HUDEP-2 (cell line): ENCODE measurements around the gene RAP1A.

Experiments used
- DNase-seq, 76 experiments: peaks; one replicate each; lab custom pipeline; 2025; ENCODE audit not compliant: unreplicated experiment in 76 of 76; lab: John Stamatoyannopoulos, UW

The RAP1A gene

DNA sequence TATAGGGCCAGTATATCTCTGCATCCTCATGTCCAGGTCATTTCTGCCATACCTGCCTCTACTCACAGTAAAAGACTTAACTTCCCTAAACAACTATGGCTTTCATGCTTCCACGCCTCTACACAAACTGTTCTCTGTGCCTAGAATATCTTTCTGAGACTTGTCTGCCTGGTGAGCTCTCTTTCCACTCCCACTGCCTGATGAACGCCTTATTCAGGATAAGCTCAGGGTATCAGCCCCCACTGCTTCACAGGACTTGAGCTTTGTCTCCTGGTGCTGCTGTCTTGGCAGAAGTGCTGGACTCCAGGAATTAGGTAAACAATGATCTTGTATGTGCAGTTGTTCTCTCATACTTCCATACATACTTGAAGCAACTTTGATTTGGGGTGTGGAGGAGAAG lies 131.3 kb downstream of the RAP1A start:
- DNase-seq, result no peak

DNA sequence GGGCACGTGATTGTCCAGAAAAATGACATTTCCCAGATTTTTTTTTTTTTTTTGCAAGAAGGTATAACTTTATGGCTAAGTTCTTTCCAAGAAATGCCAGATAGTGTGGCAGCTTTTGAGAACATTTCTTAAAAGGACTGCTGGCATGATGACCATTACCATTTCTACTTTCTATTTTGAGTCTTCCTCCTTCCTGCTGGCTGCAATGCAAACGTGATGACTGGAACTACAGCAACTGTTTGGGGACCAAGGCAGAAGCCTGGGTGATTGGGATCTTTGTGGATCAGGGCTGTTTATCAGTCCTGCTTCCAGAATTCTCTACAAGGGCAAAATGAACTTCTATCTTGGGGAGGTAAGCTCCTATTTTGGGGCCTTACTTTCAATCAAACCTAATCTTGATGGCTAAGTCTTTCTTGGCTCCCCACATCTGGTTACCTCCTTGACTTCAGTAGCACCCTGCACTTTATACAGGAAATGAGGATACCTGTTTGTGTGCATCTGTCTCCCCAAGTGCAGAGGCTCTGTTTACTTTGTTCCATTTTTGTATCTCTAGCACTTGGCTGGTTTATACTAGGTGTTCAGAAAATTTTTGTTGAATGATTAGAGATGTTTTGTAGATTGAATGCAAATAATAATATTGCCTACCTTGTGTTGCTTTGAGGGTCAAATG lies 132.5 kb downstream of the RAP1A start:
- no peak for DNase-seq

DNA sequence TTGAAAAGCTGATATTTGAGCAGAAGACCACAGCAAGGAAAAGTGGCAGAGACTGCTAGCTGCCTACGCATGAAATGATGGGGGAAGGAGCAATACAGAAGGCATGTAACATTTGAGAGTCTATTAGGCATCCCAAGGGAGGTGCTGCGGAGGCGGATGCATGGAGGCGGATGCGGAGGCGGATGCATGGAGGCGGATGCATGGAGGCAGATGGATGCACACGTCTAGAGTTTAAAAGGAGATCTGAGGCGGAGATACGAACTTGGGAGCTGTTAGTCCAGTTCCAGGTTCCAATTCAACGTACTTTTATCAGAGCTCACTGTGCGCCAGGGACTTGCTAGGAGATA lies 135.4 kb downstream of the RAP1A start:
- DNase-seq, result peak in 20 of 76 experiments; percentile 16 to 69 (median 46)

DNA sequence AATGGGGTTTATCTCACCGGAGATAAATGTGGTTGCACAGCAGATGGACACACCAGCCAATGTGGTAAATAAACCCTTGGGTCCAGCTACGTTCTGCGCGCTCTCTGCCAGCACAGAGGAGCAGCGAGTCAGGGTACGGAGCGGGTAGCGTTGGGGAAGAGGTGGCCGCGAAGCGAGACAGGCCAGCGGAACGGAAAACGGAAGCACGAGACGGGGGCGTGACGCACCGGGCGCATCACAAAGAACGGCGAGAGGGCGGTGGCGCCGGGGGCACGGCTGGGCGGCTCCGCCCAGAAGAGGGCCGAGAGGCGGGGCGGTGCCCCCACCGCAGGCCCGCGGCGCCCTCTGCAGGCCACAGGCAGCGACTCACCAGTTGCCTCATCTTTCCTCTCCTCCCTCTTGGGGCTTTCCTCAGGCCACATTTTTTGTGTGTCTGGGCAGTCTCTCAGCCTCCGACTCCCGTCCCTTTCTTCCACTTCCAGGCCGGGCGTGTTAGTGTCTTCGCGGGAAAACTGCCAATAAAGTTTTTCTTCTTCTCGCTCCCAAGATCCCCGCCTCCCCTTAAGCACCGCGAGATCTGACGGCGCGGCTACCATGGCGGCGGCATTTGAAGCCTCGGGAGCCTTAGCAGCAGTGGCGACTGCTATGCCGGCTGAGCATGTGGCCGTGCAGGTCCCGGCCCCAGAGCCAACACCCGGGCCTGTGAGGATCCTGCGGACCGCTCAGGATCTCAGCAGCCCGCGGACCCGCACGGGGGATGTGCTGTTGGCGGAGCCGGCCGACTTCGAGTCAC lies 135.9 kb downstream of the RAP1A start, which contains the start of gene DDX20:
DDX20 (plus strand) TSS at position 571 of the 793 bp plus-strand sequence; CDS start at position 595, 24 bp downstream.
- peak in 74 of 76 experiments; percentile 41 to 96 (median 88) for DNase-seq

DNA sequence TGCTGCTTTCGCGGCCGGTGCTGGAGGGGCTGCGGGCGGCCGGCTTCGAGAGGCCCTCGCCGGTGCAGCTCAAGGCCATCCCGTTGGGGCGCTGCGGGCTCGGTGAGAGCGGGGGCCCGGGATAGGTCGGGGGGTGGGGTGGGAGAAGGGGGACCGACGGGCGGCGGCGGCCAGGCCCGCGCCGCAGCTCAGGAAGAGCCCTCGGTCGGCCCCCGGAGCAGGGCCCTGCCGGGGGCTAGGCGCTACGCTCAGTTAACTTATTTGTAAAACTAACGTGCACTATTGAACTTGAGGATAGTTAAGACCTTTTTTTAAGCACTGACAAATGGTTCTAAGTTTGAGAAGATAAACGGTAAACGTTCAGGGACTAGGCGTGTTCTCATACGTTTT lies 136.5 kb downstream of the RAP1A start:
- peak in 1 of 76 experiments; percentile 49 for DNase-seq

DNA sequence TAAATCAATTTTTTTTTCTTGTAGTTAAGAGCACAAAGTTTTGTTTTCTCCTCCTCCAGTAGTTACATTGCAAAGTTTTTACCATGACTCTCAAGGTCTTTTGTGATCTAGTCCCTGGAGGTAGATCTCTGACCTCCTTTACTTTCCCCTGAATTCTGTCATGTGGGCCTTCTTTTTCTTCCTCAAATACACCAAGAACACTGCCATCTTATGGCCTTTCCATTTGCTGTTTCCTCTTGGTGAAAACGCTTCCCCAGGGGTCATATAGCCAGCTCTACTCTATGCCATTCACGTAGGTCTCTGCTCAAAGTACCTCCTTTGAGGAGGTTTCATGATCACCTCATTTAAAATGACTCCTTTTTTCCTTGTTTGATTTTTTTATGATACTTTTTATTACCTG lies 138.8 kb downstream of the RAP1A start:
- DNase-seq, result peak in 8 of 76 experiments; percentile 7 to 32 (median 19)

DNA sequence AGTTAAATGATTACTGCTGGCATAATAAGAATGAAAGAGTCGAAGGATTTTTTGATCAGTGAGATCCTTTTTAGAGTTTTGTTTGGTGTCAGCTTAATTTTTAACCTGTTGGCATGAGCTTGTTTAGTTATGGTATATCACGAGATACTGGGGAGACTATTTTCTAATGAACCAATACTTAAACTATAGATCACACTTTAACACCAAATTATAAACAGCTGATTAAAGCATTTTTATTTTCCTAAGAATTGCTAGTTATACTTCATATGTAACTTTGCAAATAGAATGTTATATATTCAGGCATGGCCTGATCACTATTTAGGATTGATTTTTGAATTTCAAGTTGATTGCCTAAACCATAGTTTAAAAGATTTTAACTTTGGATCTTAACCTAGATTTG lies 142.1 kb downstream of the RAP1A start:
- DNase-seq, result no peak

DNA sequence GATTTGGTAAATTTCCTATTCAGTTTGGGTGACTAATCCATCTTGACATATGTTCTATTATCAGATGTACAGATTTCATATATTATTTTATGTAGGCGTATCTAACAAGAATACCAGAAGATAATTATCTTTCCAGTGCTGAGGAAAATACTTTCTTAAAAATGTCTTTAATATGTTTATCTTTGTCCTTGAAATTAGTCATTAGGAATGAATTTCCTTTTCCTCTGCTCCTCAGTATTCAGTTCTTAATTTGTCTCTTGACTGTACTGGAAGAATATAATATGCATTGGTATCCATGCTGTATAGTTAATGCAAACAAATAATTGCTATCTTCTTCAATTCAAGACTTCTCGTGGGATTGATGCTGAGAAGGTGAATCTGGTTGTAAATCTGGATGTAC lies 142.7 kb downstream of the RAP1A start:
- no peak for DNase-seq
